Suprapubic skin (tissue), 4 donors: ENCODE results near the gene PPP3CB.

ENCODE experiments used
- CTCF ChIP-seq, 2 donors: fragments of 200-600 bp in 1 of 2; fragments of 450-650 bp in 1 of 2; sonication (generic) in 1 of 2; IDR thresholded peaks; one replicate each; pipeline ENCODE4 v1.5.1; 2016 to 2019; ENCODE audit warnings: antibody characterized with exemption in 2 of 2, mild to moderate bottlenecking in 1 of 2, moderate library complexity in 1 of 2
- EP300 ChIP-seq: sonication (generic); formaldehyde crosslinking; IDR thresholded peaks from one replicate; pipeline ENCODE4 v1.6.1; 2017; ENCODE audit warnings: antibody characterized with exemption
- POLR2A ChIP-seq, 2 donors: fragments of 450-650 bp; IDR thresholded peaks; one replicate each; pipeline ENCODE4 v1.6.1; 2017; ENCODE audit warnings: antibody characterized with exemption in 2 of 2, mild to moderate bottlenecking in 2 of 2, moderate library complexity in 2 of 2
- POLR2AphosphoS5 ChIP-seq, 3 donors: sonication (generic); formaldehyde crosslinking; IDR thresholded peaks; one replicate each; pipeline ENCODE4 v1.6.1; 2017; ENCODE audit warnings: antibody characterized with exemption in 3 of 3

DNA sequence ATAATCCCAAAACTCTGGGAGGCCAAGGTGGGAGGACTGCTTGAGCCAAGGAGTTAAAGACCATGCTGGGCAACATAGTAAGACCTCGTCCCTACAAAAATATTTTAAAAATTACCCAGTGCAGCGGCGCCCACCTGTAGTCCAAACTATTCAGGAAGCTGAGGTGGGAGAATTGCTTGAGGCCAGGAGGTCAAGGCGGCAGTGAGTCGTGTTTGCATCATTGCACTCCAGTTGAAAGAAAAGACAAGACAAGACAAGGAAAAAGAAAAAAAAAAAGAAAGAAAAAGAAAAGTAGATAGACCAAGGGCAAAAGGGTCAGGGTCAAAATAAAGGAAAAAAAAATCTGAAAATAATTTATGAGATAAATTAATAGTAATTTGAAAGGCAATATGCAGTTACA lies 87.8 kb downstream of the PPP3CB start:
- TF ChIP-seq CTCF (IDR thresholded peaks at IDR 0.05) (no peak), POLR2A (IDR thresholded peaks at IDR 0.05) (no peak), POLR2AphosphoS5 (IDR thresholded peaks at IDR 0.05) (no peak), EP300 (no peak)
